NK-92 treated with Interleukin-12 subunit alpha and Interleukin-12 subunit beta, amount 100 ng/mL, for 24 hours (cell line): Measurements from ENCODE around the gene TSPAN19.
"Not testable (repeated sequence)": the region's sequence is repeated elsewhere in the genome, so short reads cannot be mapped to it uniquely, and the experiment has no call there.

Experiments
- DNase-seq: peaks from one replicate; lab custom pipeline; 2025; lab: John Stamatoyannopoulos, UW

Gene TSPAN19

DNA sequence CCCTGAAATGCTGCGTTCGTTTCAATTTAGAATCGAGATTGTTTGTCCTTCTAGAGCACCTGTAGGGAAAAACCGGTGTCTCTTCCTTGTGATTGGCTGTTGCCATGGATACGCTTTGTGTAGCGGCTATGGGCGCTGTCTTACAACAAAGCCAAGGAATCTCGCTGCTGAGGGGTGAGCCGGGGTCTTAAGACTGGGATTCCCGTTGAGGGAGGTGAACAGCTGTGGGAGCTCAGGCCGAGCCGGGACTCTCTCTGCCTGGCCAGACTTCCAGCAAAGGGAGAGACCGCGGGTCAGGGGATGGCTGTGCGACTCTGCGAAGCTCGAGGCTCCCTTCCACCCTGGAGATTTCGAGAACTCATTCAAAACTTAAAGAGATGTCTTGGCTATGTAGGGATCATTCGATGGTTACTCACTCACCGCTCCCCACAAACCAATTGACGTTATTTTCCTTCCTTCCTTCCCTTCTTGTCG, at the start of gene TSPAN19, which contains the start of gene LRRIQ1:
TSS of gene TSPAN19 (minus strand) at position 44 of the 474 bp plus-strand sequence. CDS start 6,331 bp downstream, outside the sequence.
TSS of gene LRRIQ1 (plus strand) at position 118 of the 474 bp plus-strand sequence. CDS start 1,826 bp downstream, outside the sequence.
- no peak for DNase-seq

GRCh38 chr12:85085066-85085465, 49.0 kb upstream of the TSPAN19 start:
- DNase-seq, result no peak

DNA sequence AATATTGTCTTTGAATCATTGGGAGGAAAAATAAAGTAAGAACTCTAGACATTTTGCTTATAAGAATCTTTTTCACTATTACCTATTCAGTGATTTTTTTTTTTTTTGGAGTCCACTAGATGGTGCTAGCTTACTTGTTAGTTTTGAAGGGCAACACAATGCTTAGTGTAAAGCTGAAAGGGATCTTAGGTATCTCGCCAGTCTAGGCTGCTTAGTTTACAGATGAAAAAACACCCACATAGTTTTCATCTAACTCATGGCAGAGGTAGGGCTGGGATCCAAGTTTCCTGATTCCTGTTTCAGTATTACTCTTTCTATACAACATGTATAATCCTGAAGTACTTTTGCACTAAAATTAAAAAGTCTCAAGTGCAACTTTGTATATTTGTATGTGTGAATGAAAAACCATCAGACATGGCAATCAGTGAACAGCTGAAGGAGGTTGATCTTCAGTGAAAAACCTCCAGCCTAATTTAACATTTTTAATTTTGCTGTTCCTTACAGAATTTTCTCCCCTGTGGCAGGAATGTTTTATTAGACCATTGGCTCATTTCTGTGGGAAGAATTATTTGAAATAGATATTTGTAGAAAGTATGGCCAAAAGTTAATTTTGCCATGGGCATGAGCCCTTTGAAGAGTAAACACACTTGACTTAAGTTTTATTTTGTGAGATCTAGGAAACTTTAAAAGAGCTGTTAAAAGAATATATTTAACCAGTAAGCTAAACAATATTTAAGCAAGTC, 40.8 kb upstream of the TSPAN19 start:
- DNase-seq, result no peak

DNA sequence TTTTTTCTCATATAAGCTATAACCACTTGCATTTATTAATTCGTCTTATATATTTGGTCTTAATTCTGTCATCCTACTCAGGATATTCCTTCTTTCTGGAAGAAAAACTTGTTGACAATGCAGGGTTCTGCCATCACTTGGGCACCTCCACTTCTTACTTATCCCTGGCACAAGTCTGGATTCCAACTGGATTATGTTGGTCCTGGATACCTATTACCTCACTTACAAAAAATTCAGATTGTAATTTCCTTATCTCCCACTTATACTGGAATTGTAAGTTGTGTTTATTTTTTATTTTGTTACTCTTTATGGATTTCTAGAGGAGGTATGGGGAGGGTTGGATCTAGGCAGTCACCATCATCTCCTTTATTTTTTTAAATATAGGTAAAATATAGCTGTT, 36.7 kb upstream of the TSPAN19 start:
- no peak for DNase-seq

- DNase-seq, result no peak
Observed at GRCh38 chr12:85065837-85066482, 29.9 kb upstream of the TSPAN19 start.

- DNase-seq, result no peak
Observed at GRCh38 chr12:85060916-85061315, 24.8 kb upstream of the TSPAN19 start.

DNA sequence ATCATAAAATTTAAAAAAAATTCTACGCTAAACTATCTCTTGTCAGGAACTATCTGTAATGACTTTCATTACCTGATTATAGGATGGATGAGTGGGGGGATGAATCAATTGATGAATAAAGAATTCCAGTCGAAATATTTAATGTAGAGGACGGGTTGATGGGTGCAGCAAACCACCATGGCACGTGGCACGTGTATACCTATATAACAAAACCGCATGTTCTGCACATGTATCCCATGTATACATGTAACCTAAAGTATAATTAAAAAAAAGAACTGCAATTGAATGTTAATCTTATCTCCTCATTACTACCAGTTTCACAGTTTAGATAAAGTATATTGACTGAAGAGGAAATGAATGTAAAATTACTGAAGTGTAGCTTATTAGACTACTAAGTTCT, 23.5 kb upstream of the TSPAN19 start:
- no peak for DNase-seq

DNA sequence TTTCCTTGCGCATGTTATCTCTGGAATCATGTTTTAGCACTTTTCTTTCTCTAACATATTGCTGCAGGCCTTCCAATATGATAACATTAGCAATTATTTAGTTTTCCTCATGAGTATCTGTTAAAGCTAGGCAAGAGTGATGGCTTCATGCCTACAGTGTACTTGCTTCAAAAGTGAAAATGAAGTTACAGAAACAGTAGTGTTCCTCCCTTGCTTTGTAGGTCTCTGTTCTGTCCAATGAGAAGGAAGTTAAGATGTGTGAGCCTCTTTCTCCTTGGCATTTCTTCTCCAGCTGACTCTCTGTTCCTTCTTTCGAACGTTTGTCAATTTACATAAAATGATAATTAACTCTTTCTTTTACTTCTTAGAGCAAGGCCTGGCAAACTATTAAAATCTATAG, 22.3 kb upstream of the TSPAN19 start:
- no peak for DNase-seq

DNA sequence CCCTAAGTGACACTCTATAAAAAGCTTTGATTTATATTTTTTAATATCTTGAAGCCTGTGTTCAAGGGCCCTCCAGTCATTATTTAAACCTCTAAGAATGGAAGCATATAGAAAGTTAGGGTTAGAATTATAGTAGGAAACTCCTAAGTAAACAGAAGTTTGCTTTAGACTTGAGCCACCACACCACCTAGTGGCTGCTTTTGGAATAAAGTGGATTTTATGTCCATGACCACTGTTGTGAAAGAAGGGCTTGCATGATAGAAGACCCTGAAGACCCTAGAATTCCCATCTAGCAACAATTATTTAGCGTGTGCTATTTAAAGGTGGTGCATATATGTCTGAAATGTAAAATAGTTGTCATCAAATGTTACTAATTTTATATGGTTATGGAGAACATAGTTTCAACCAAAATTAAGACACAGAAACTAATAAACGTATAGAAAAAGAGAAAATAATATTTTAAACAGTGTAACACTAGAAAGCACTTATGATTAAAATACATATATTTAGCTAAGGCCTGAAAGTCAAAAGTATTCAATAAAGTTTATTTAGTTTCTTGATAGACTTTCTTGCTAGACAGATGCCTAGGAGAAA, 21.4 kb upstream of the TSPAN19 start:
- no peak for DNase-seq

DNA sequence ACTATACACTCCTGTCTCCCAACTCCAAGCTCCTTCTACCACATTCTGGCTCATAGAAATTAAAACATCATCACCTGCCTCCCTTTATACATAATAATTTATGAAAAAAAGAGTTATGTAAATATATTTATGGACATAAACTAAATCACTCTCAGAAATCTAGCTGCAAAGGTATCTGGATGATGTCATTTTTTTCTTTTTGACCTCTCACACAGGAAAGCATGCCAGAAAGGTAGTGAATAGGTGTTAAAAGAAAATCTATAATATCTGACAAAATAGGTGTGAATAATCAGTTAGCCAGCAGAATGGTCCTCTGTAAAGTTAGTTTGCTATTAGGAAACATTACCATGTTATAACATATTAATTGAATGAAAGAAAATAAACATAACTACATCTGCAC, 7.8 kb upstream of the TSPAN19 start:
- no peak for DNase-seq

GRCh38 chr12:85041395-85041794, 5.3 kb upstream of the TSPAN19 start:
- DNase-seq, result no peak

- DNase-seq, result no peak
Observed at GRCh38 chr12:85036733-85037132, 656 bp upstream of the TSPAN19 start.

- DNase-seq, result no peak
Observed at GRCh38 chr12:85029456-85029855, 6.6 kb downstream of the TSPAN19 start.

- no peak for DNase-seq
Observed at GRCh38 chr12:85018098-85018497, 18.0 kb downstream of the TSPAN19 start.

DNA sequence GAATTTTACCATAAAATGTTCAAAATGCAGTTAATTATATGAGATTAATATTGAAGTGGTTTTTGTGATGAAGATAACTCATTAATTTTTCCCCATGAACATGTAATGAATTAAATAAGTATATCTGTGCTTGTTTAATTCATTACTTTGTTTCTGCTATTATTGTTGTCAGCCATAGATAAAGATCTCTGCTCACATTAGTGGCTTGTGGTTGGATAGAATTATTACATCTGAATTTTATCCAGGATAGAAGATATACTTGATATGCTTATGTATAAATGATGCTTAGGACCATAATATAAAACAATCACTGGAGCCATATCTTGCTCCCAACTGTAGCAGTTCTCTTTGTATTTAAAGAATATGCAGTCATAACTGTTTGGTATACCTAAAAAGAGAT, 18.5 kb downstream of the TSPAN19 start:
- DNase-seq, result no peak

DNA sequence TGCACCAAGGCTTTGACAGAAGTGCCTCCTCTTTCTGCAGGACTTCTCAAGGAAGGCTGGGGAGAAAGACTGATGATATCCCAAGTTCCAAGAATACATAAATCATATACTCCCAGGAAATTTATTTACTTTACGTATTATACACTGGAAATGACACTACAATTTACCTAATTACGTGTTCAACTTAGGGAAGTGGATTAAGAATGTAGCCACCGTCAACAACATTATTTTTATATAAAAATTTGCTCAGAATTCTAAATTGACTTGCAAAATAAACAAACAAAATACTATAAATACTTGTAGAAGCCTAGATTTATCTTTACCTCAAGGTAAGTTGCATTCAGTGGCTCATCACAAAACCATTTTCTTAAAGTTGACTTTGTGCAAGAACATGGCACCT, 18.9 kb downstream of the TSPAN19 start:
- DNase-seq, result no peak

DNA sequence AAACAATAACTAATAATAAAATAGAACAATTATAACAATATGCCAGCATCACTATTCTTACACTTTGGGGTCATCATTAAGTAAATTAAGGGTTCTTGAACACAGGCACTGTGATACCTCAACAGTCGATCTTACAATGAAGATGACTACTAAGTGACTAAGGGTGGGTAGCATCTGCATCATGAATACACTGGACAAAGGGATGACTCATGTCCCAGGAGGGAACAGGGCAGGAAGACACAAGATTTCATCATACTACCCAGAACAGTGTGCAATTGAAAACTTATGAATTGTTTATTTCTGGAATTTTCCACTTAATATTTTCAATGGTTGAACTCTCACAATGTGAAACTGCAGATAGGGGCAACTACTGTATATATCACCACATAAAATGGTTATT, 19.7 kb downstream of the TSPAN19 start:
- DNase-seq, result no peak

GRCh38 chr12:85007836-85008235, 28.2 kb downstream of the TSPAN19 start:
- no peak for DNase-seq

- DNase-seq, result no peak
Observed at GRCh38 chr12:85006206-85006605, 29.9 kb downstream of the TSPAN19 start.

GRCh38 chr12:85005615-85006014, 30.5 kb downstream of the TSPAN19 start:
- DNase-seq, result no peak

- DNase-seq, result not testable (repeated sequence)
Observed at GRCh38 chr12:85005047-85005446, 31.0 kb downstream of the TSPAN19 start.

GRCh38 chr12:85004204-85004603, 31.9 kb downstream of the TSPAN19 start:
- DNase-seq, result no peak

DNA sequence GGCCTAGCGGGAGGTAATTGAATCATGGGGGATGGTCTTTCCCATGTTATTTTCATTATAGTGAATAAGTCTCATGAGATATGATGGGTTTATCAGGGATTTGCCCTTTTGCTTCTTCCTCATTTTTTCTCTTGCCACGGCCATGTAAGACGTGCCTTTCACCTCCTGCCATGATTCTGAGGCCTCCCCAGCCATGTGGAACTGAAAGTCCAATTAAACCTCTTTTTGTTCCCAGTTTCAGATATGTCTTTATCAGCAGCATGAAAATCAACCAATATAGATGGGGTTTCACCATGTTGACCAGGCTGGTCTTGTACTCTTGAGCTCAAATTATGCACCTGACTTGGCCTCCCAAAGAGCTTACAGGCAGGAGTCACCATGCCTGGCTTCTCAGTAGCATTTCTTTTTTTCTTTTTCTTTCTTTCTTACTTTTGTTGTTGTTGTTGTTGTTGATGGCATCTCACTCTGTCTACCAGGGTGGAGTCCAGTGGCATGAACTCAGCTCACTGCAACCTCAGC, 33.2 kb downstream of the TSPAN19 start:
- DNase-seq, result no peak
